ENCODE data around the gene IP6K1. TPM values are rescaled to one million over a fixed set of nuclear protein-coding genes. Genes with fewer than 3 reads are reported as not detected.

IP6K1 gene
- total and polyA plus RNA-seq, 10 of the 15 experiments (the other 5 are each of a cell fraction or from before 2014, with no cell fraction given): 1.3 to 30.6 (median 18.2) TPM

DNA sequence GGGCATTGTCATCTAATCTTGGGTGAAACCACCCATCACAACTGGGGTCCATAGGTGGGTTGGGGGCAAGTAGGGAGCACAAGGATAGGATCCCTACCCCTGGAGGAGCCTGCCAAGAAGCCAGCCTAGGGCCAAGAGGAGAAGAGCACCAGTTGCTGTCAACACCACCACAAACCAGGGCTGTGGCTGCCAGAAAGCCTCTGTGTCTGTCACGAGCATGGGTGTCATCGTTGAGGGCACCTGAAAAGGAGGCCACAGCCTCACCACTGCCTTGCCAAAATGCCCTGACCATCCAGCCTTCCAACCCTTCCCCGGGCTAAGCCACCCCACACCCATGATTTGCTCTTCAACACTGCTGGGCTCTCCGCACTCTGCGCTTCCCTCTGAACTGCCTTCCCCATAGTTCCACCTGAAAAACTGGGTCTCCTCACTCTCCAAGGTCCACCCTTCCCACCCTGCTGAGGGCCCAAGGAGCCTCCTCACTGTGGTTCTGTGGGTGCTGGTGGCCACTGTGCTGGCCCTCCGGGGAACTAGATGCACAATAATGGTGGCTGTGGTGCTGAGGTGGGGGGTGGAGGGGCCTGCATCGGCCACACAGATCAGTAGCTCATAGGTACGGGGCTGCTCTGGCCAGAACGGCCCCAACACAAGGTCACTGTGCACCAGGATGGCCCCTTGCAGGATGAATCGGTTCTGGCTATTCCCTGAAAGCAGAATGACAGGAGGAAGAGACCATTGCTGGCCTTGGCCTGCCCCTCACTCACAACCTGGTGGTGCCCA lies 6.2 kb upstream of the IP6K1 start:
- Histone ChIP-seq H3K36me3 (ENCODE audit: control insufficient read depth in 2 of 2, insufficient read depth in 2 of 2, low read length in 1 of 2) (no peaks in the 10 kb centered on the region), H3K27me3 (replicated peaks in 1 of 2; ENCODE audit: control insufficient read depth in 2 of 2, insufficient read depth in 2 of 2, low read length in 1 of 2) (no peaks in the 10 kb centered on the region), H3K4me2 (ENCODE audit: control insufficient read depth, insufficient read depth) (no peak overlapping the region), H2AFZ (ENCODE audit: control insufficient read depth, low read depth, low read length) (no peak overlapping the region), H3K4me1 (ENCODE audit: control insufficient read depth, insufficient read depth, low read length) (no peaks in the 10 kb centered on the region), H3K4me3 (no peak overlapping the region), H3K9me3 (replicated peaks; ENCODE audit: control insufficient read depth, insufficient read depth, low read length) (no peaks in the 10 kb centered on the region), H3K27ac (ENCODE audit: control insufficient read depth, insufficient read depth) (no peak overlapping the region), H4K20me1 (ENCODE audit: control insufficient read depth, insufficient read depth) (no peaks in the 10 kb centered on the region), H3K79me2 (ENCODE audit: control insufficient read depth, insufficient read depth, low read length) (no peaks in the 10 kb centered on the region), H3K9ac (ENCODE audit: control insufficient read depth, insufficient read depth, low read length) (no peak overlapping the region)
- ChIA-PET POLR2A (no interaction called here), SMC1A (ENCODE audit: uncharacterized antibody, unreplicated experiment) (no interaction called here), RAD21 (ENCODE audit: unreplicated experiment) (no interaction called here), CTCF (interaction anchor here (0.6 kb wide), 1 partner anchor 114 kb away, joined by 3 read pairs; no protein-coding TSS in a partner anchor)
- 48% methylated on average over 10 of the region's 10 CpGs for WGBS (ENCODE audit: insufficient coverage, insufficient replicate concordance, low lambda C conversion rate, missing lambda C conversion rate)
- TF ChIP-seq POLR2AphosphoS2 (IDR thresholded peaks at IDR 0.05; ENCODE audit: low read depth, low read length) (no peak), HDAC2 (IDR thresholded peaks at IDR 0.05) (no peak), POLR2A (IDR thresholded peaks at IDR 0.05; ENCODE audit: low read depth, low read length) (no peak), ELK1 (IDR thresholded peaks at IDR 0.05; ENCODE audit: low read depth, low read length) (no peak), CHD1 (IDR thresholded peaks at IDR 0.05; ENCODE audit: low read depth, low read length) (no peak), PAX5 (IDR thresholded peaks at IDR 0.05; ENCODE audit: borderline replicate concordance, low read depth, low read length) (no peak), SREBF1 (IDR thresholded peaks at IDR 0.05; ENCODE audit: low read length) (no peak), HDGF (IDR thresholded peaks at IDR 0.05) (no peak), NFXL1 (IDR thresholded peaks at IDR 0.05; ENCODE audit: borderline replicate concordance) (no peak), ZNF274 (IDR thresholded peaks at IDR 0.05; ENCODE audit: insufficient read depth, insufficient read length) (no peak), ZBTB33 (IDR thresholded peaks at IDR 0.05) (no peak), CREB1 (IDR thresholded peaks at IDR 0.05; ENCODE audit: low read depth) (no peak), SIX5 (IDR thresholded peaks at IDR 0.05; ENCODE audit: low read depth, low read length, severe bottlenecking) (no peak), NRF1 (conservative IDR thresholded peaks at IDR 0.05; ENCODE audit: low read depth, low read length) (no peak)
- FAIRE-seq (no peak), ATAC-seq (no peak), DNase-seq (ENCODE audit: low read depth, low spot score) (no peak)
- in situ Hi-C loops (cut with MboI): no loop called here
- no TSS peak for BruUV-seq (replicated peaks)
- intact Hi-C loops (cut with micrococcal nuclease; ENCODE audit: unreplicated experiment): no loop called here
